SKM-1 treated with dmso at 0.1 percent for 144 hours (cell line): ENCODE results near the gene LRRD1.
"Not testable (repeated sequence)": the region's sequence is repeated elsewhere in the genome, so short reads cannot be mapped to it uniquely, and the experiment has no call there.

Source experiments
- DNase-seq: peaks from one replicate; lab custom pipeline; 2025; ENCODE audit not compliant: unreplicated experiment; lab: John Stamatoyannopoulos, UW

LRRD1 gene

DNA sequence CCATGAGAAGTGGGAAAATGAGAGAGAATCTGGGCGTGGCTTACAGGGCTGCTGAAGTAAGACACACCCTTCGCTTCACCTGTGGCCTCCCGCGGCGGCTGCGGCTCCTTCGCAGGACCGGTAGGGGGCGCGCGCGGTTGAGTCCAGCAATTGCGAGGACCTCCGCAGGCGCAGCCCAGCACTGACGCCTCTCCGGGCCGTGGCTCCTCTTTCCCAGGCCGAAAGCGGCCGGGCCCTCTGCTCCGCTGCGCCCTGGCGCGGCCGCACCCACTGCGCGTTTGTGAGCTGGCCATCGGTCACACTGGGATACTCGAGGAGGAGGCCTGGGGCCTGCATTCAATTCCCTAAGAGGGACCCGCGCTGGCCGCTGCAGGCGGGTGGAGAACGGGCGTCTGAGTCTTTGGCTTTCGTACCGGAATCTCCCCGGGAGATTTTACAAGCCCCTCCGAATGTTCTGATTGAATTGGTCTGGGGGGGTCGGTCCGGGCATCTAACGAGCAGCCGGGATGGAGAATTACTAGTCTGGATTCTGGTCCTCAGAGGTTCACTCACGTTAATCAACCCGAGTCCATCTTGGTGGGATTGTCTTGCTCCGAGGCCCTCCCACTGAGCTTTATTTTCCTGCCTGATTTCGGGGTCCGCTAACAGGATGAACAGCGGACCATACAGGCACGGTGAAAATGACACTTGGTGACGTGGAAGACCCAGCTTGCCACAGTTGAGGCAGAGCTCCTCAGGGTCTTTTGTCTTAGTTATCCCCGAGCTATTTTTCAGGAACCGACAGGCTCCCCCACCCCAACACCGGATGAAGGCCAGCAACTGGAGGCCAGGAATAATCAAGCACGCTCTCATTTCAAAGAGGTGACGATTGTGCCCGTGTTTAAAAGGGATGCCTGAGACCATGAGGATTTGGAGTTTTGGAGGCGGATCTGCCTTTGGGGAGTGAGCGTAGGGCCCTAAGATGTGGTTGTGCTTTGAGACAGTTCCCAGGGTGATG is at the start of gene LRRD1:
TSS of gene LRRD1 (minus strand) at position 215 of the 997 bp plus-strand sequence. CDS start 13,940 bp downstream, outside the sequence.
- peak; percentile 80 for DNase-seq

DNA sequence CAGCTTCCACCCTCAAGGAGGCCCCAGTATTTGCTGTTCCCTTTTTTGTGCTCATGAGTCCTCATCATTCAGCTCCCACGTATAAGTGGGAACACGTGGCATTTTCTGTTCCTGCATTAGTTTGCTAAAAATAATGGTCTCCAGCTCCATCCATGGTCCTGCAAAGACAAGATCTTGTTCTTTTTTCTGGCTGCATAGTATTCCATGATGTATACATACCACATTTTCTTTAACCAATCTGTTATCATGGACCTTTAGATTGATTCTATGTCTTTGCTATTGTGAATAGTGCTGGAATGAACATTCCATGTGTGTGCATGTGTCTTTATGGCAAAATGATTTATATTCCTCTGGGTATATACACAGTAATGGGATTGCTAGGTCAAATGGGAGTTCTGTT is 49.8 kb upstream of the LRRD1 start:
- no peak for DNase-seq

DNA sequence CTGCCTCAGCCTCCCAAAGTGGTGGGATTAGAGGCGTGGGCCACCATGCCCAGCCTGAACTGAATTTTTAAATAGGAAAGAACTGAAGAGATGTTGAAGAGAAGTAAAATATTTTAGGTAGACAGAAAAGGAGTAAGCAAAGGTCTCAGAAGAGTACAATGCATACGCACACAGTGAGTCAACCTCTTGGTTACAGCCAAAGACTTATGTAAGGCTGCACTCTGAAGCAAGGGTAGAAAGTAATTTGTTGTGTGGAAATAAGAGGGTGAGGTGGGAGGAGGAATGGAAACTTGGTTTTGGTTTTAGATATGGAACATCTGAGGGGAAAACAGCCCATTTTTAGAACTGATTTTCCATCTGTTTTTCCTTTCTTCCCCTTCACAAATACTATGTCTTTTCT is 49.2 kb upstream of the LRRD1 start:
- no peak for DNase-seq

DNA sequence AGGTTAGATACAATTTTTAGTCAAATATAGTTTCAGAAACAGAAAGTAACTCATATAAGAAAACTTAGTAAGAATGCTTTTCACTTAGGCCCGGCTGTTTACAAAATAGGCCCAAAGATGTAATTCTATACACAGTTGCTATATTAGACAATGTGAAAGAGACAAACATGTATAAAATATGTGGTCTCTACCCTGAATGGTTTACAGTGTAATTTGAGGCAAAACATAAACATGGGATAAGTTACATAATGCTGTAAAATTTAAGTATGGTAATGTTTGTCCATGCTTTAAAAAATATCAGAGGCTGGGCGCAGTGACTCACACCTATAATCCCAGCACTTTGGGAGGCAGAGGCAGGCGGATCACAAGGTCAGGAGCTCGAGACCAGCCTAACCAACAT is 48.0 kb upstream of the LRRD1 start:
- DNase-seq, result no peak

DNA sequence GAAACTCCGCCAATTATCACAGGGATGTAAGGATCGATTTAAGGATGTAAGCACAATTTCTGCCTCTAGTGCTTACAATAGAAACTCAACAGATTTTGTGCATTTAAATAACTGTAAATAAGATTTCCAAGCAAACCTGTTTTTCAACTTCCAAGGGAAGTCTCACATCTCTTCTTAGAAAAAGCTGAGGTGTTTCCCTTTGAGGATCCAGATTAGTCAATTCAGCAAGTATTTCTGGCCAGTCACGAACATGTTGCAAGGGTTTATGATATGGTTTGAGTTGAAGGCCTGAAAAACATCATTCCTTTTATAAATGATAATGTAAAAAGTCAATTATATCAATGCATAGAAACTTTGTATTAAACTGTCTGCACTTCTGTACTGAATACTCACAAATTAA is 42.8 kb upstream of the LRRD1 start:
- no peak for DNase-seq

DNA sequence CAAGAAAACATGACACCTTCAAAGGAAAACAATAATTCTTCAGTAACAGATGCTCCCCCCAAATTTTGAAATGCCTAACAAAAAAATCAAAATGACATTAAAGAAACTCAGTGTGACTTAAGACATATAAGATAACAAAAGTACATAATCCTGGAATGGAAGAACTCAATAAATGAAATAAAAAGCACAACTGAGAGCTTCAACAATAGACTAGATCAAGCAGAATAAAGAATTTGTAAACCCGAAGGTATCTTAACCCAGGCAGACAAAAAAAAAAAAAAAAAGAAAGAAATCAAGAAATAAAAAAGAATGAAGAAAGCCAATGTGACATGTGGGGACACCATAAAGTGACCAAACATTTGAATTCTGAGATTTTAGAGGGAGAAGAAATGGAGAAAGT is 27.7 kb upstream of the LRRD1 start:
- no peak for DNase-seq

DNA sequence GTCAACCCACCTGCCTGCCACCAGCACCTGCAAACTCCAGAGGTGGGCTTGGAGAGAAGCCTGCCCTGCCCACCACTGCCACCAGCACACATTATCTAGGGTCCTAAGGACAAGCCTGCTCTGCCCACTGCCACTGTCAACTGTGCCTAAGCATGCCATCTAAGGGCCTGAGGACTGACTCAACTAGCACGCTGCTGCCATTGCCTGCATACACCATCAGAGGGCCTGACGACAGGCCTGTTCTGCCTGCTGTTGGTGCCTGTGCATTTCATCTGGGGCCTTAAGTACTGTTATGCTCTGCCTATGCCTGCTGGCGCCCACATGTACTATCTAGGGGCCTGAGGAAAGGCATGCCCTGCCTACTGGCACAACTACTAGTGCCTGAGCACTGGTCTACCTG is 27.0 kb upstream of the LRRD1 start:
- no peak for DNase-seq

GRCh38 chr7:92200791-92201190 is 21.8 kb upstream of the LRRD1 start:
- DNase-seq, result no peak

GRCh38 chr7:92192326-92192725 is 13.4 kb upstream of the LRRD1 start:
- DNase-seq, result no peak

- not testable (repeated sequence) for DNase-seq
Observed at GRCh38 chr7:92189246-92189645, 10.3 kb upstream of the LRRD1 start.

GRCh38 chr7:92184294-92184693 is 5.4 kb upstream of the LRRD1 start:
- DNase-seq, result not testable (repeated sequence)

DNA sequence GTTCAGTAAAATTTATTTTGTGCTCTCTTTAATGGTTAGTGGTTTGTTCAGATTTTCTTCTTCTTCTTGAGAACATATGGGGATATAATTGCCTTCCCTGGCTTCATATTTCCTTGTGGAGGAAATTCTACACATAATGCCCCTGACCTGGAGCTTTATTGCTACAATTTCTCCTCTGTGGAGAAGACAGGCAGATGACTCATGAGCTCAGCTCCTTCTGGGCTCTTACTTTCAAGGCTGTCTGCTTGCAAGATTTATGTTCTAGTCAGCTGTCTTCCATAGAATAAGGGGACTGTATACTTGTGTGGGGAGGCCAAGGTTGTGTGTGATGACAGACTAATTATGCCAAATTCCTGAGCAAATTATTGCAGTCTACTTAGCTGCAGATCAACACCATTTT is 1.6 kb downstream of the LRRD1 start:
- DNase-seq, result no peak

DNA sequence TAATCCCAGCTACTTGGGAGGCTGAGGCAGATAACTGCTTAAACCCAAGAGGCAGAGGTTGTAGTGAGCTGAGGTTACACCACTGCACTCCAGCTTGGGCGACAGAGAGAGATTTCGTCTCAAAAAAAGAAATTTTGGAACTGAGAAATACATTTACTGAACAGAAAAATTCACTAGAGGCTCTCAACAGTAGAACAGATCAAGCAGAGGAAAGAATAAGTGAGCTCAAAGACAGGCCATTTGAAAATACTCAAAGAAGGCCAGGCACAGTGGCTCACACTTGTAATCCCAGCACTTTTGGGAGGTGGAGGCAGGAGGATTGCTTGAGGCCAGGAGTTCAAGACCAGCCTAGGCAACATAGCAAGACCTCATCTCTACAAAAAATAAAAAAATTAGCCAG is 9.4 kb downstream of the LRRD1 start:
- not testable (repeated sequence) for DNase-seq

GRCh38 chr7:92161271-92161670 is 17.7 kb downstream of the LRRD1 start:
- DNase-seq, result no peak

GRCh38 chr7:92158660-92159575 is 20.0 kb downstream of the LRRD1 start:
- no peak for DNase-seq

GRCh38 chr7:92156990-92157389 is 22.0 kb downstream of the LRRD1 start:
- no peak for DNase-seq

GRCh38 chr7:92155108-92155739 is 23.7 kb downstream of the LRRD1 start:
- DNase-seq, result no peak

GRCh38 chr7:92150450-92151017 is 28.4 kb downstream of the LRRD1 start:
- no peak for DNase-seq

DNA sequence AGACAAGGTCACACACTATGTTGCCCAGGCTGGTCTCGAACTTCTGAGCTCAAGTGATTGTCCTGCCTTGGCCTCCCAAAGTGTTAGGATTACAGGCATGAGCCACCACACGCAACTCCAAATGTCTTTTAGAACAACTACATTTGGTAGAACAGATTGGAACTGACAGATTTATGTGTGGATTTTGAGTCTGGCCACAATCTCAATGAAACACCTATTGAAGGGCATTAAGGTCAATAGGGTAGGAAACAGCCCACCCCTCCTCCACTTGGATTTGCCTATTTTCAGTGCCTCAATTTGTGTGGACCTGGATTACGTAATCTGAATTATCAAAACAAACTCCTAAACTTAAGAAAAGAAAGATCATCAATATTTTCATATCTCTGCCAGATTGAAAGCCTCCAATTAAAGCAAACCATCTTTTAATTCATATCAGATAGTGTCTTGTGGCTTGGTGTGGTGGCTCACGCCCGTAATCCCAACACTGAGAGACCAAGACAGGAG is 29.2 kb downstream of the LRRD1 start:
- no peak for DNase-seq

- DNase-seq, result not testable (repeated sequence)
Observed at GRCh38 chr7:92143192-92143880, 35.6 kb downstream of the LRRD1 start.
